GM06990 (cell line): ENCODE results near the gene PTPRN2.

Experiments
- DNase-seq: peaks from one replicate; pipeline ENCODE4 v3.0.0-alpha.2; 2011; ENCODE audit not compliant: insufficient read length; ENCODE audit errors: extremely low read depth
- H3K27me3 ChIP-seq: replicated peaks from 2 replicates; pipeline ENCODE4 v1.6.0; 2011; ENCODE audit warnings: low read length; ENCODE audit not compliant: control insufficient read depth, insufficient read depth
- H3K36me3 ChIP-seq: 2 replicates; pipeline ENCODE4 v1.5.1; 2011; ENCODE audit warnings: low read length; ENCODE audit not compliant: control insufficient read depth, insufficient read depth
- H3K4me3 ChIP-seq: replicated peaks from 2 replicates; pipeline ENCODE4 v1.5.1; 2011; ENCODE audit warnings: low read depth, mild to moderate bottlenecking, control low read depth, low read length
- TF ChIP-seq, protein P1 (sequence below): IDR thresholded peaks from 2 replicates; pipeline ENCODE4 v1.5.1; 2011; ENCODE audit warnings: low read length, control low read depth, mild to moderate bottlenecking, inconsistent platforms; ENCODE audit not compliant: insufficient read depth, poor library complexity, severe bottlenecking

PTPRN2 gene

DNA sequence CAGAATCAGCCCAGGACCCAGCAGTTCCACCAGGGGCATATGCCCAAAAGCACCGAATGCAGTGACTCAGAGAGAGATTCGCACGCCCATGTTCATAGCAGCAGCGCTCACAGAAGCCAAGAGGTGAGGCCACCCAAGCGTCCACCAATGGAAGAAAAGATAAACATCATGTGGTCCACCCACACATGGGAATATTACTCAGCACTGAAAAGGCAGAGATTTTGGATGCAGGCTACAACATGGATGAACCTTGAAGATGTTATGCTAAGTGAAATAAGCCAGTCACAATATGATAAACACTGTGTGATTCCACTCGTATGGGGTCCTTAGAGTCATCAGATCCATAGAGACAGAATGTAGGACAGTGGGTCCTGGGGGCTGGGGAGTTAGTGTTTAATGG is 823.4 kb downstream of the PTPRN2 start:
- no peak overlapping the region for H3K4me3 ChIP-seq
- DNase-seq = no peak
- no peaks in the 10 kb centered on the region for H3K27me3 ChIP-seq
- H3K36me3 ChIP-seq = no peaks in the 10 kb centered on the region
- TF ChIP-seq, protein P1, sequence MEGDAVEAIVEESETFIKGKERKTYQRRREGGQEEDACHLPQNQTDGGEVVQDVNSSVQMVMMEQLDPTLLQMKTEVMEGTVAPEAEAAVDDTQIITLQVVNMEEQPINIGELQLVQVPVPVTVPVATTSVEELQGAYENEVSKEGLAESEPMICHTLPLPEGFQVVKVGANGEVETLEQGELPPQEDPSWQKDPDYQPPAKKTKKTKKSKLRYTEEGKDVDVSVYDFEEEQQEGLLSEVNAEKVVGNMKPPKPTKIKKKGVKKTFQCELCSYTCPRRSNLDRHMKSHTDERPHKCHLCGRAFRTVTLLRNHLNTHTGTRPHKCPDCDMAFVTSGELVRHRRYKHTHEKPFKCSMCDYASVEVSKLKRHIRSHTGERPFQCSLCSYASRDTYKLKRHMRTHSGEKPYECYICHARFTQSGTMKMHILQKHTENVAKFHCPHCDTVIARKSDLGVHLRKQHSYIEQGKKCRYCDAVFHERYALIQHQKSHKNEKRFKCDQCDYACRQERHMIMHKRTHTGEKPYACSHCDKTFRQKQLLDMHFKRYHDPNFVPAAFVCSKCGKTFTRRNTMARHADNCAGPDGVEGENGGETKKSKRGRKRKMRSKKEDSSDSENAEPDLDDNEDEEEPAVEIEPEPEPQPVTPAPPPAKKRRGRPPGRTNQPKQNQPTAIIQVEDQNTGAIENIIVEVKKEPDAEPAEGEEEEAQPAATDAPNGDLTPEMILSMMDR = no peak

DNA sequence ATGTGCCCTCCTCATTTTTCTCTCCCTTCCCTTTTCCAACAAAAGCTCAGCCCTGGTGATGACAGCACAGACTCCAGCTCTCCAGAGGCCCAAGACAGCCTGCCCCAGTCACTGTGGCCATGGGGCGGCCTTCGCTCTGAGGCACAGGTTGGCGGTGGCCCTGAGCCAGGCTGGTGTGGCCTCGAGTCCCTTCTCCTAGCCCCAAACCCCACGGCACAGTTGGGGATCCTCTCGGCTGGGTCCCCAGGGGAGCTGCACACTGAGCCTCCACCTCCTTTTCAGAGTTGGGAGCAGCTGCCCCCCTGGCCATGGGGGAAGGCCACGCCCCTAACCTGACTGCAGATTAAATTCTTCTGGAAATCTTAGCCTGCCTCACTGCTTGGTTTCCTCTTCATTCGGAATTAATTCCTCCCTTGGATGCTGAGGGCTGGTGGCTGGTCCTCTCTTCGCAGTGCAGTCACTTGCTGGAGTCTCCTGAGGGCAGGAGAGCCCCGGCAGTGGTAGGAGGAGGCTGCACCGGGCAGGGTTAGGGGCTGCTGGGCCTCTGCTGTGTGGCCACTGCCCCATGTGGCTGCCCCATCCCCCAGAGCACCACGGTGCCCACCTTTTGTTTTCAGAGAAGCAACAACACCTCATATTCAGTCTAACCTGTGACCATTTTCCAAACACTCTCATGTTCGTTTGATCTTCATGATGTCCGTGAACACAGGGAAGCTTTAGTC is 824.2 kb downstream of the PTPRN2 start:
- TF ChIP-seq, protein P1 = no peak

DNA sequence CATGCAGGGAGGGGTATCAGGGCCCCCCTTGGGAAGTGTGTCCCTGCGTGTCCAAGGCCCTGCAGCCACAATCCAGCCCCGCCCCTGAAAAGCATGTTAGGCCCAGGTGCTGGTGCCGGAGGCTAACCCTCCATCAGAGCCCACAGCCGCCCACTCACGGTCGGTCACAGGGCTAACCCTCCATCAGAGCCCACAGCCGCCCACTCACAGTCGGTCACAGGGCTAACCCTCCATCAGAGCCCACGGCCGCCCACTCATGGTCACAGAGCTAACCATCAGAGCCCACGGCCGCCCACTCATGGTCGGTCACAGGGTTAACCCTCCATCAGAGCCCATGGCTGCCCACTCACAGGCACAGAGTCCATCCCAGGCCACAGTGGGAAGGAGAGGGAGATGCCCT is 824.8 kb downstream of the PTPRN2 start:
- Histone ChIP-seq H3K4me3 (no peak overlapping the region), H3K36me3 (no peaks in the 10 kb centered on the region), H3K27me3 (no peaks in the 10 kb centered on the region)
- no peak for DNase-seq
- TF ChIP-seq, protein P1 = no peak

More for the DNA sequence above, 824.2 kb downstream of the PTPRN2 start:
- Histone ChIP-seq H3K27me3 (no peaks in the 10 kb centered on the region), H3K4me3 (no peak overlapping the region), H3K36me3 (no peaks in the 10 kb centered on the region)
- DNase-seq = no peak

DNA sequence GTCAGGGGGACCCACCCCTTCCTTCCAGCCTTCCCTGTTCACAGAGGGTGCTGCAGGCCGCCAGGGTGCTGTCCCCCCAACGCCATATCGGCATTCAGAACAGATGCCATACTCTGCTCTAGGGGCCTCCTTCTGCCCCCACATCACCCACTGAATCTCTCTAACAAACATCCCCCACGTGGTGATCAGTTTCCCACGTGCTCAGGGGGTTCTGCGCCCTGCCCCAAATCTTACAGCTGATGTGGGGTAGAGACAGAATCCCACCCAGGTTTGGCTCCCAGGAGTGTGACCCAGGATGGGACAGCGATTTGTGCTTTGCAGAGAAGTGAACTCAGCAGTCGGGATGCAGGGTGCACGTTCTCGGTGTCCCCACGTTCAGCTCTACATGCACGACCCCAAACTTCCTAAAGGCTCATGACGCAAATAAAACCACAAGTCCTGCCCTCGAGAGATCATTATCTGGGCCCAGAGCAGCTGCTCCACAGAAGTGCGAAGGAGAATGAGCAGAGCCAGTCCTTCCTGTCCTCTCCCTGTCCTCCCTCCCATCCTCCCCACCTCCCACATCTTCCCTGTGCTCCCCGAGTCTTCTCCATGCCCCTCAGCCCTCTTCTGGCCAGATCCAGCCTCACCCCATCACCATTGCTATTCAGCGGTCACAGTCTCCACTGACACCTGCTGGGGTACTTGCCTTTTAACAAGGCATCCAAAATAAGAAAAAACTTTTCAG is 827.5 kb downstream of the PTPRN2 start:
- Histone ChIP-seq H3K36me3 (no peaks in the 10 kb centered on the region), H3K27me3 (no peaks in the 10 kb centered on the region), H3K4me3 (no peak overlapping the region)
- TF ChIP-seq, protein P1 = no peak
- no peak for DNase-seq

DNA sequence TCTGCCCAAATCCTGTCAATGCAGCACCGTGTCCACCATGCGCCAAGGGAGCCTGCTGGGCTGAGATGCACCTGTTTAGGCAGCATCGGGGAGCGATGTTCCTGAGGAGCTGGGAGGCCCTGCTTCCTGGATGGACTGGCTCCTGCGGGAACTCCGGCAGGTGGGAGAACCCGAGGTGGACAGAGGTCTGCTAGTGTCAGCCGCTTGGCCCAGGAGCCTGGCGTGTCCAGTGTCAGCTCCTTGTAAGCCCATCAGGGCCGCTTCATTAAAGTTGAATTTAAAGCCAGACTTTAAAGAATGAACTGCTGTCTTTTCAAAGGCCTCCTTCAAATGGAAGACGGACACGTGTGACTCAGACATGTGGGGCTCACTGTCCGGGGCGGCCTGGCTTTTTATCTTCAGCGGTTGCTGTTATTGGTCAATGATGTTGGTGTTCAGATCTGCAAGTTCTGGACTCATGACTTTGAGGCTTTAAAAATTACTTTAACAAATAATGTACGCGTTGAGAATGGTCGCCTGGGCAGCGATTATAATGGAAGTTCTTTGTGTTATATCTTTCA is 828.3 kb downstream of the PTPRN2 start:
- H3K27me3 ChIP-seq = no peaks in the 10 kb centered on the region
- no peak for DNase-seq
- no peak overlapping the region for H3K4me3 ChIP-seq
- TF ChIP-seq, protein P1 = no peak
- no peaks in the 10 kb centered on the region for H3K36me3 ChIP-seq
